Activated T-helper 1 cell treated with Interleukin-2 at 50 U/mL for 16 hours (primary cell): Measurements from ENCODE around the gene P2RX2.

ENCODE experiments used
- DNase-seq: peaks from one replicate; pipeline ENCODE4 v3.0.0-alpha.2; 2020; ENCODE audit warnings: low read depth

Gene P2RX2

GRCh38 chr12:132638541-132639408 is 20.2 kb downstream of the P2RX2 start:
- DNase-seq = no peak

GRCh38 chr12:132639956-132640520 is 21.5 kb downstream of the P2RX2 start:
- no peak for DNase-seq

GRCh38 chr12:132640936-132641335 is 22.4 kb downstream of the P2RX2 start:
- no peak for DNase-seq

DNA sequence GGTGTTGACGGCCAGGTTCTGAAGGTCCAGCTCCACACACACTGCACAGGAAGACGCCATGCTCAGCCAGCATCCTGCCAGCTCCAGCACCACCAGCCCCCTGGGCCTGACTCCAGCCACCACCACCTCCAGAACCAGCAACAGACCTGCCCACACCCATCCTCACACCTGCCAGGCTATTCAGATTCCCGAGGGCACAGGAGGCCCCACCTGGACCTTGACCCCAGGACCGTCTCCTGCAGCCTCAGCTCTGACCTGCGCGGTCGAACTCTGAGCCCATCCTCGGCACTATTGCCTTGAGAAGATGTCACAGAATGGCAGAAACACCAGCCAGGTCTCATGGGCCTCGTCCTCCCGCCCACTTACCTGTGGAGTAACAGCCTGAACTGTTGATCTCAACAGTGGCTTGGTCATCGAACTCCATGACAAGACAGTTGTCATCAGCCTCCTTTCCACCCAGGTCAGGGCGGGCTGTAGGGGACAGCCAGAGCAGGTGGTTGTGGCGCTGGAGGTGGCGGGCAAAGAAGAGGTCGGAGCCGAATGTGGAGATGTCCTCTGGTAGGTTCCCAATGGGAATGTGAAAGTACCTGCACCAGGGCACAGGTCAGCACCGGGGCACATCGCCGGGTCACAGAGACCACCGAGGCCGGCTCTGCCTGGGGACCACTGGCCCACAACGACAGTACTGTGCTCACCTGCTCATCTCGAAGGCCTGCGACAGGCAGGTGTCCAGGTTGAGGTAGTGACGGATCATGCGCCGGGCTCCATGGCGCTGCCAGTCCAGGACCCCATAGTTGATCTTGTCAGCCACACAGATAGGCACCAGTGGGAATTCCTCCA is 23.5 kb downstream of the P2RX2 start:
- no peak for DNase-seq

- no peak for DNase-seq
These were observed 24.6 kb downstream of the P2RX2 start for GRCh38 chr12:132642846-132643835.

DNA sequence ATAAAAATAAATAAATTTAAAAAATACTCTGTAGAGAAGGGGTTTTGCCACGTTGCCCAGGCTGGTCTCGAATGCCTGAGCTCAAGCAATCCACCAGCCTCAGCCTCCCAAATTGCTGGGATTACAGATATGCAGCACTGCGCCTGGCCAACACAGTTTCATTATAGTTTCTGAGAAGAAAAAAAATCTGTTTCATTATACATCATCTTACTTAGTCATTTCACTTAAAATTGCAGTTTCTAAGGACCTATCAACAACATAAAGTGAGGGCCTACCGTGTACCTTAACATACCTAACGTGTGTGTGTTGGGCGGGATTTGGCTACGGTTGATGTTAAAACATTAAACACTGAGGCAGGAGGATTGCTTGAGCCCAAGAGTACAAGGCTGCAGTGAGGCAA is 28.3 kb downstream of the P2RX2 start:
- DNase-seq = no peak

DNA sequence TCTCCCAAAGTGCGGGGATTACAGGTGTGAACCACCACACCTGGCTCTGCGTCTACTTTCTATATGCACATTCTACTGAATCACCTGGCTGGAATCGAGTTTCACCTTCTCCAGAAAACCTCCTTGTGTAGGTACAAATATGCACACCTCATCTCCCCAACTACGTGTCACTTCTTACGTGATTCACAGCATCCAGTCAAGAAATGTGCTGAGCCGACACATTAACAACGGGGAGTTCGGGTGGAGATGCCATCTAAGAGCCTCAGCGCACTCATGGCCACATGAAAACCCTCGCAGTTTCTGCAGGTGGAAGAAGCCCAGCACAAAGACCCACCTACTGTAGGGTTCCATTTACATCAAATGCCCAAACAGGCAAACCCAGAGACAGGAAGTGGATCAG is 29.3 kb downstream of the P2RX2 start:
- DNase-seq = no peak

GRCh38 chr12:132648616-132649225 is 30.1 kb downstream of the P2RX2 start:
- DNase-seq = no peak

- DNase-seq = no peak
These were observed 30.8 kb downstream of the P2RX2 start for GRCh38 chr12:132649226-132649945.

DNA sequence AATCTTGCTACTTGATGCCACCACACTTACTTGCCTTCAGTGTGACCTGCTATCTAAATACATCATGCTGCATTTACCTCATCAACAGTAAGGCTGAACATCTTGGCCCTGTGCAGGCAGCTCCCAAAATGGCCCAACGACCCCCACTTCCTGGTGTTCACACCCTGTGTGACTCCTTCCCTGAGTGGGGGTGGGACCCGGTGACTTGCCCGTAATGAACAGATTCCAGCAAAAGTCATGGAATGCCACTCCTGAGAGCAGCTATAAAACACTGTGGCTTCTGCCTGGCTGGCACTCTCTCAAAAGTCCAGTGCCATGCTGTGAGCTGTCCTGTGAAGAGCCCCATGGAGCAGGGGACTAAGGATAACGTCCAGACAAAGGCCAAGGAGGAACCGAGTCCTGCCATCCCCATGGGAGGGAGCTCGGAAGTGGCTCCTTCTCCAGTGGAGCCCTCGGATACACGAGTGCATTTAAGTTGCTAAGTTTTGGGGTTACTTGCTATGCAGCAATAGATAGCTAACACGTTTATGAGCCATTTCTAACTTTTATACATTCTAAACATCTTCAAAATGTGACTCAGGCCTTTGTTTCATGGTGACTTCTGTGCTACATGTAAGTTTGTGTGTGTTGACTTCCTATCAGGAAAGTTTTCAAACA is 33.0 kb downstream of the P2RX2 start:
- DNase-seq = no peak

DNA sequence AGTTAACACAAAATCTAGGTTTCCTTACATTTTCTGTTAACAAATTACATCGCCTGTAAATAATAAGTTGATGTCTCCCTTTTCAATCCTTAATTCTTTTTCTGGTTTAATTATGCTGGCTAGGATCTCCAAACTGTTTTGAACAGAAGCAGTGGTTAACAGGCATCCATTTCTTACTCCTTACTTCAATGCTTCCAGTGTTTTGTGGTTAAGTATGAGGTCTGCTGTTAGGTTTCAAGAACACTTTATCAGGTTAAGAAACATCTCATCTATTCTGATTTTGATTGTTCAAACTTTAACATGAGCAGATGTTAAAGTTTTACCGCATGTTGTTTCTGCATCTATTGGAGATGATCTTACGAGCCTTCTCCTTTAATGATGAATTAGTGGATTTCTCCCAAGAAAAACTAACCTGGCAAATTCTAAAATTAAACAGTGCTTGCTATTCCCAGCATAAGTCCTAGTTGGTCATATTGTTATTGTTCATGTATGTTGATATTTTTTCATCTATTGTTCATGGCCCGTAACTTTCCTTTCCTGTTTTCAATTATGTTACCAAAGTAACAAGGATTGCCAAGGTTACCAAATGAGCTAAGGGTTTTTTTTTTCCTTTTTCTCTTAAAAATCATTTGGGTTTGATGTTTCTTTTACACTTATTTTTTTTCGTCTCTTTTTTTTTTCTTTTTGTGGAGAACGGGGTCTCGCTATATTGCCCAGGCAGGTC is 35.2 kb downstream of the P2RX2 start:
- DNase-seq = no peak

DNA sequence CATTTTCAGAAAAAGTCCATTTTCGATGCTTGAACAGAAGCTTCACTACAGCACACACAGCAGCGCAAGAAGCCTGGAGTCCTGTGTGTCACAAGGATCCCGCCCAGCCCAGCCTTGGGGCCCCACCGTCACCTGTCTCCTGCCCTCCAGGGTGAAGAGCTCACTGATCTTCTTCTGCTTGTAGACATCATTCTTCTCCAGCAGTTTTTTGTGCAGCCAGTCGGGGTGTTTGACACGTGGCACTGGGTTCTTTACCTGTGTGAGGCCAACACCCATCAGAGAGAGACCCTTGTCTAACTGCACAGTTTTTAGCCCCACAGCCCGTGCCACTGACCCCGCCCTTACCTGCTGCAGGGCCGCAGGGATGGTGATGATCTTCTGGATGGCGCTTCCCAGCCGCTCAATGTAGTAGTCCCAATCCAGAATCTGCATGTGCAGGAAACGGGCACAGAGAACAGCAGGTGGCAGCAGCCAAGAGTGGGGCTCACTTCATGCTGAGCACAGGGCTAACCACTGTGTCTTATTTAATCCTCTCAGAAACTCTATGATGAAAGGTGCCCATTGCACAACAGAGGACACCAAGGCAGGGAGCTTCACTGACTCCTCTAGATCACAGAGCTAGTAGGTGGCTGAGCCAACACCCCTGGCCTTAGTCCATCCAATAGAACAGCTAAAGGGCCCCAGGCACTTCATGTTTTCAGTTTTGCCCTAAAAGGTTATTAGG is 38.6 kb downstream of the P2RX2 start:
- no peak for DNase-seq

DNA sequence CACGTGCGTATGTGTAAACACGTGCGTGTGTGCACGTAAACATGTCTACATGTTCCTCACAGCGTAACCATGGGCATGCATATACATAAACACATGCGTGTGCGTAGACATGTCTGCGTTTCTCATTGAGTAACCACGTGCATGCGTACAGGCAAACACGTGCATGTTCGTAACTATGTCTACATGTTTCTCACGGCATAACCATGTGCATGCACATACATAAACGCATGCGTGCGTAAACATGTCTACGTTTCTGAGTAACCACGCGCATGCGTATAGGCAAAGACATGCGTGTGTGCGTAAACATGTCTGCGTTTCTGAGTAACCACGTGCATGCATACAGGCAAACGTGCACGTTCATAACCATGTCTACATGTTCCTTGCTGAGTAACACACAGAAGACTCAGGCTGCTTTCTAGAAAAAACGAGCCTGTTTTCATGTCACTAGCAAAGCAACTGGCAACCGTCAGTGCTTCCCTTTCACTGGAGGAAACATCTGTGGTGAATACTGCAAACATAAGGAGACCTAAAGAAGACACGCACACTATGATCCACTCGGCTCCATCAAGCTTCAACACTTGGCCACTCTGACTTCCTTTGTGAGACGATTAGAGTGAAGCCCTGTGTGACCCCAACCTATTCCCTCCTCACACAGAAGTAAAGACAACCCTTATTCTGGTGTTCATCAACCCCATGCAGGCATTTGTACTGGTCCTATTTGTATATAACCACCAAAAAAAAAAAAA is 39.7 kb downstream of the P2RX2 start:
- DNase-seq = no peak

GRCh38 chr12:132659146-132659545 is 40.6 kb downstream of the P2RX2 start:
- no peak for DNase-seq

GRCh38 chr12:132660052-132660451 is 41.5 kb downstream of the P2RX2 start:
- no peak for DNase-seq

- DNase-seq = no peak
These were observed 42.4 kb downstream of the P2RX2 start for GRCh38 chr12:132660996-132661395.

GRCh38 chr12:132661972-132662371 is 43.4 kb downstream of the P2RX2 start:
- DNase-seq = no peak
